T-helper 1 cell (primary cell): ENCODE data around the gene AP5Z1.

Experiments
- DNase-seq, 5 donors: peaks; one replicate each; pipeline ENCODE4 v3.0.0-alpha.2; 2012 to 2020

Gene AP5Z1

DNA sequence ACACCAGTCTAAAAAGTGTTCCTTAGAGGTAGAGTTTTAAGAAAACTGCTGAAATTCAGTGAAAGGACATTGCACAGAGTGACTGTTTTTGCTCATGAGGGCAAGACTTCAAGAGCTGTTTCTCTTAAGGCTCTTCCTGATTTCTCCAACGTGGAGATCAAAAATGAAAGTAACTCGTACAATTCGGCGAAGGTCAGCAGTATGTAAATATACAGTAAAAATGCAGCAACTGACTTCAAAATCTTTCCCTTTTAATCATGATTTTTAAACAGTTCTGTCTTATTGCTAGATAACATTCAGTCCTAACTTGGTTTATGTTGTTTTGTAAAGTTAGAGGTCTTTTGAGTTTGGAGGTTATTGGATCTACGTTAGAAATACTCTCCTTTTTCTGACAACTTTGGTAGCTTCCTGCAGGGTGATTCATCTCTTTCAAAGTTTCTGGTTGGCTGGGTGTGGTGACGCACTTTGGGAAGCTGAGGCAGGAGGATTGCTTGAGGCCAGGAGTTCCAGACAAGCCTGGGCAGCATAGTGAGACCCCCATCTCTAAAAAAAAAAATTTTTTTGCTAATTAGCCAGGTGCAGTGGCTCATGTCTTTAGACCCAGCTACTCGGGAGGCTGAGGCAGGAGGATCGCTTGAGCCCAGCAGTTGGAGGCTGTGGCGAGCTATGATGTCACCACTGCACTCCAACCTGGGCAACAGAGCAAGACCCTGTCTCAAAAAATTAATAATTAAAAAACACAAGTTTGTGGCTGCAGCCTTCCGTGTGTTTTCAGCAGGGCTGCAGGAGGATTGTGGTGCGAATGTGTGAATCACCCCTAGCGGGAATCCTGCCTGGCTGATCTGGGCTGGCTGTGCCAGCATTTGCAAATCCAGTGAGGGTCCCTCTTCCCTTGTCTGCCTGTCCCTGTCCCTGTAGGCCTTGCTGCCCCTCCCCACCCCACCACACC, 29.2 kb upstream of the AP5Z1 start:
- DNase-seq: peak in 1 of 5 donors; percentile 79

DNA sequence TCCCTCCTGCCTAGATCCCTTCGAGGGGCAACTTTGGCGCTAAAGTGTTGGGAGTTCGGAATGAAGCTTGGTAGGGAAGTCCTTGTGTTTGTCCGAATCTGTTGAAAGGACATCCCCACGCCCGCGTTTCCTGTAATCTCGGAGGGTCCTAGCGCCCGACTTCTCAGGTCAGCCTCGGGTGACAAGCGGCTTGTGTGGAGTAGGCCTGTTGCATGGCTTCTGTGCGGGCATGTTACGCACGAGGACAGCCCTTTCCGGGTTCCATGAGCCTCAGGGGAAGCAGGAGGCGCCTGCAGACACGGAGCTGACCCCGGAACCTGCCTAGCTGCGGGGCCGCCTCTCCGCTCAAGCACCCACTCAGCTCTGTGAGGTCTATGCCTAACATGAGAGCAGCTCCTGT, 28.4 kb upstream of the AP5Z1 start:
- no peak for DNase-seq

DNA sequence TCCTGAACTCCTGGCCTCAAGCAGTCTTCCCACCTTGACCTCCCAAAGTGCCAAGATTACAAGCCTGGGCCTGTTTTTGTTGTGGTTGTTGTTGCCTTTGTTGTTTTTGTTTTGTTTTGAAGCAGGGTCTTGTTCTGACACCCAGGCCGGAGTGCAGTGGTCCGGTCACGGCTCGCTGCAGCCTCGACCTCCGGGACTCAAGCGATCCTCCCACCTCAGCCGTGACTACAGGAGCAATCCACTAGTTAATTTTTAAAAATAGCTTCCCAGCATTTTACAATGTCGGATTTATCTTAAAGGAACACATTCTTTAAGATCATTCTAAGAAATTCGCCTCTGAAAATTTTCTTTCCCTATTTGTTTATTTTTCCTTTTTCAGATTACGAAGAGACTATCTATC, 27.7 kb upstream of the AP5Z1 start:
- DNase-seq: no peak

DNA sequence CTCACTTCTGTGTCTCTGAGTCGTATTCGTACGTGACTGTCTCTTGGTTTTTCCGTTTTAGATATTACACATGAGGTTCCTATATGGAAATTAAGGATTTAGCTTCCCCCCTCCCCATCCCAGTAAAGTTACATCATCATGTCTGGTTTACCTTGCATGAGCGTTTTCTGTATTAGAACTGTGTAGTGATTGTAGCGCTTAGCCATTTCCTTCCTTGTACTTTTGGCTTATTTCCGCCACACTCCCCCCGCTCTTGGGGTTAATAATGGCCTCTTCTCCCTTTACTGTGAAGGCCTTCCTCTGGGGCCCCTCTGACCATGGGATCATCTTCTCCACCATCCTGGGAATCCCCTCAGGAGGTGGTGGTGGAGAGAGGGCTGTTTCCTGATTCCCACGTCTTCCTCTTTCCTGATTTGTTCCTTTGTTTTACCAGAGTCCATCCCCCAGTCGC, 27.2 kb upstream of the AP5Z1 start:
- no peak for DNase-seq

DNA sequence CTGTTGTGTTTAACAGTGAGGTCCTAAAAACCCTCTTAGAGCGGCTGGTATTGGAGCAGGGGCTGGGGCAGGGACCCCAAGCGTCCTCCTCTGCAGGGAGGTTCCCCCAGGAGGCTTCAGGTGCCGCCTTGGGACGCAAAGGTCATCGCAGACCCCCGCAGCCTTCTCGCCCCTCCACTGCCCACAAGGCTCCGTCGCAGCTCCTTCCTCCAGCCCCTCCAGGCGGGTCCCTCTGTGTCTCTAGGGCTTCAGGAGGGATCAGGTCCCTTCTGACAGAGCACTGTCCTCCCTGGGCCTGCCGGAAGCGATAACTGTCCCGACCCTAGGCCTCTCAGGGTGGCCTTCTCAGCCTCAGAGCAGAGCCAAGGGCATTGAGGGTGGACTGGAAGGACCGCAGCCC, 26.1 kb upstream of the AP5Z1 start:
- no peak for DNase-seq

DNA sequence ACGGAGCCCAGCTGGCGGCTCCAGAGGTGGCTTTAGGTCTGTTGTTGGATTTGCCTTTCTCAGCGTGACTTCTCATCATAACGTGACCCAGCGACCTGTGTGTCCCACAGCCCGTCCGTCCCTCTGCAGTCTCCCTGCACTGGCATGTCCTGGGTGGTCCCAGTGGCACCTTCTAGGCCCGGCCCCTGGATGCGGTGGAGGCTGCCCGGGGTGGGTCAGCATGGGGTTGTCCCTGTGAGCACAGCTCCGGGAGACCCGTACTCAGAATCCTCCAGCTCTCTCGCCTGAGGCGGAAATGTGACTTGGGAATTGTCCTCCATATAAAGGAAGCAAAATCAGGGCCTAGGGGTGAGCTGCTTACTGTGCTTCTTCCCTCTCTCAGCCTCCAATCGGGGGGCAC, 25.6 kb upstream of the AP5Z1 start:
- no peak for DNase-seq

DNA sequence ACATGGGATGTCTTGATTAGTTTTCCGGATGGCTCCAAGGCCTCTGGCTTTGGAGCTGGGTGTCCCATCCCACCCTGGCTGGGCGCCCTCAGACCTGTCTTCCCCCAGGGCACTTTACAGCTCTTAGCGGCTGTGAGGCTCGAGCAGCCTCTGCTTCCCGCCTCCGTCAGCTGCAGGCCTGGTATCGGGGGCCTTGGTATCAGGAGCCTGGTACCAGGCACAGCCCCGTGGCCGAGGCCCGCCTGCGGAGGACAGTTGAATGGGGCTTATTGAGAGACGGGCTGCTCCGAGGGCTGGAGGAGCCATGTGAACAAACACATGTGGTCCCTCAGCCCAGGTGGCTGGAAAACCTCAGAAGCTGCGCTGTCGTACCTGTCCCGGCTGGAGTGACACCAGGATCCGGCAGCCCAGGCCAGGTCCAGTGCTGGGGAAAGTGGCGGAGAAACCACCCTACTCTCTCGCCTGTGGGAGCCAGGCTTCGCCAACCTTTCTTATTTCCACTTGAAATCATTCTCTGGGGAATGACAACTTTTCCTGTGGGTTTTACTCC, 23.9 kb upstream of the AP5Z1 start:
- no peak for DNase-seq

DNA sequence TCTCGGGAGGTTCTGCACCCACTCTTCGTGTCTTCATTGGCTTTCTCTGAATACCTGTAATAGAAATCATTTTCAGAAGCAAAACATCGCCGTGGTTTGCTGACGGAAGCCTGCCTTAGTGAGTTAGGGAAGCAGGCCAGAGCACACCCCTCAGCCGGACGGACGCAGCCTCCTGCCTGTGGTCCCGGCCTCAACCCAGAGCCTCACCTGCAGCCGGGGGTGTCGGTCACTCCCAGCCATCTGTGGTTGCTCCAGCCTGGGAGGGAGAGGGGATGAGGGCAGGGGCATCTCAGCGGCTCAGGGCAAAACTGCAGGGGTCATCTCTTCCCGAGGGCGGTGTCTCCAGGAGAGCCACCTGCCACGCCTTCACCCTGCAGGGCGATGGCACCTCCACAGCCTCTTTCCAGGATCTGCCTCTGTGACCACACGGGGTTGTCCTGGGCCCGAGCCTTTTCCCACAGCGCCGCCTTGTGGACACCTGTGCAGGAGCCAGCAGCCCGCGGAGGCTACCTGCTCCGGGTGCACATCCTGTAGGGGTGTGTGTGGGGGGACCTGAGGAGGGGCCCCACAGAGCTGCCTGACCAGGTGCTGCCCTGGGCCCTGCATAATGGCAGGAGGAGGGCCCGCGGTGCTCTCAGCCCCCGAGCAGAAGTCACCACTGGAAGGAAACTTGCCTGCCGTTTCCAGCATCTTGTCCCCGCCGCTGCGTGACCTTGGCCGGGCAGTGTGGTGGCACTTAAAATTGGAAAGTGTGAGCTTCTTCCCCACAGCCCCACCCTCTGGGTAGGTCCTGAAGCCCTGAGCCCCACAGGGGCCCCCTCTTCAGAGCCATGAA, 21.6 kb upstream of the AP5Z1 start:
- peak; percentile 69 to 86 (median 77) for DNase-seq

DNA sequence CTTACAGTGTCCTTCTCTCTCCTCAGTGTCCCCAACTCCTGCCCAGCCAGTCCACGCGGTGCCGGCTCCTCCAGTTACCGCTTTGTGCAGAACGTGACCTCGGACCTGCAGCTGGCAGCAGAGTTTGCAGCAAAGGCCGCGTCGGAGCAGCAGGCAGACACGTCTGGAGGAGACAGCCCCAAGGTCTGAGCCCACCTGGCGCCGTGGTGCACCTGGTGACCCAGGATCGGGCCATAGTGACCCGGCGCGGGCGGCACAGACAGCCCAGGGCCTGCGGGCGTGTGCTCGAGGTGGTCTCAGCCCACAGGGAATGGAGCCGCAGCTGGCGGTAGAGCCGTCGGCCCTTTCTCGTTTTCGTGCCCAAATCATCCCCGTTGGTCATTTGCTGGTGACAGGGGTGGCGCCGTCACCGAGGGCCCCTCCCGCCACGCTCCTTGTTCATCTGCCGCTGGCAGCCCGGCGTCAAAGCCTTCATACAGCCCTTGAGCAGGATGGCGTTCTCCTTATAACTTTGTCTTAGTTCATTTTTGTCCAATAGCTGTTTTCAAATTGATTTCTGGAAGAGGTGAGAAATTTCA, 20.9 kb upstream of the AP5Z1 start:
- DNase-seq: no peak

DNA sequence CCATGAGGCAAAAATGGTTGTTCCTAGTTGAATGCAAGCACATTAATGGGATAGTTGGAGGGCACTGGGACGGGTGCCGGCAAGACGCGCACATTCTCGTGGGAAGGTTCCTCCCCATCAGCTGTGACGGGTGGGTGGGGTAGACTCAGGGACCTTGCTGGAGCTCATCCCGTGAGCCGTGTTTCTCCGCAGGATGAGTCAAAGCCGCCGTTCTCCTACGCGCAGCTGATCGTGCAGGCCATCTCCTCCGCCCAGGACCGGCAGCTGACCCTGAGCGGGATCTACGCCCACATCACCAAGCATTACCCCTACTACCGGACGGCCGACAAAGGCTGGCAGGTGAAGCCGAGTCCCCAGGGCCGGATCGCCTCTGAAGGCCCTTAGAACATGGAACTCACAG, 20.4 kb upstream of the AP5Z1 start:
- no peak for DNase-seq

DNA sequence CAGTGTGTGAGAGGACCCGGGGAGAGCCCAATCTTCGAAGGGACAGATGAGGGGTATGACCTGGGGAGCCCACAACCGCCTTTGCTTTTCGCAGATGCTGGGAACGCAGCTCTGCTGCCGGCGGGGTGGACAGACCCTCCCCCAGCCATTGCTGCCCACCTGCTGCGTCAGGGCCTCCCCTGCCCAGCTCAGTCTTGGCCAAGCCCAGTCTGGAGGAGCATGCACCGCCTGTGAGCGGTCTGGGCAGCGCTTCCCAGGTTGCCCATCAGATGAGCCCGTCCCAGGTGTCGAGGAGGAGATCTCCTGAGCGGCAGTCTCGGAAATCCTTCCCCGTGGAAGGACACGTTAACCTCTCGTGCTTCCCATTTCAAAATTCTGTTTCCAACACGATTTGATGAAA, 17.3 kb upstream of the AP5Z1 start:
- no peak for DNase-seq

DNA sequence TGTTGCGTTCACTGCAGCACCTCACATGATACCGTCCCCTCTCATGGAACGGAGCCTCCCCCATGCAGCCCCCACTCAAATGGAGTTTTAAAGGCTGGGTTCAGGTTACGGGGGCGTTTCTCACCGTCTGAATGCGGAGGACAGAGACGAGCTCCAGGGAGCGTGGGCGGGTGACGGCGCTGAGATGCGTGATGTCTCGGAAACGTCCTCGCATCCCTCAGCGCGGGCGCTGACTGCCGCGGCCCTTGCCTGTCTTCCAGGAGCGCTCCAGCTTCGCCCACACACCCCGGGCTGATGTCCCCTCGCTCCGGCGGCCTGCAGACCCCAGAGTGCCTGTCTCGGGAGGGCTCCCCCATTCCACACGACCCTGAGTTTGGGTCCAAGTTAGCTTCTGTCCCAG, 16.6 kb upstream of the AP5Z1 start:
- no peak for DNase-seq

DNA sequence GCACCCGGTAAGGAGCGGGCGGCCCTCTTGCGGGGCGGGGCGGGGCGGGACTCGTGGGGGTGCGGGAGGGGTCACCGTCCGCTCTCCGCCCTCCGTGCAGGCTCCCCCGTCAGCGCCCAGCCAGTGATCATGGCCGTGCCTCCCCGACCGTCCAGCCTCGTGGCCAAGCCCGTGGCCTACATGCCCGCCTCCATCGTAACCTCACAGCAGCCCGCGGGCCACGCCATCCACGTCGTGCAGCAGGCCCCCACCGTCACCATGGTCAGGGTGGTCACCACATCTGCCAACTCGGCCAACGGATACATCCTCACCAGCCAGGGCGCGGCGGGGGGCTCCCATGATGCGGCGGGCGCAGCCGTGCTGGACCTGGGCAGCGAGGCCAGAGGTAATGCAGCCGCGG, 16.2 kb upstream of the AP5Z1 start:
- DNase-seq: no peak

DNA sequence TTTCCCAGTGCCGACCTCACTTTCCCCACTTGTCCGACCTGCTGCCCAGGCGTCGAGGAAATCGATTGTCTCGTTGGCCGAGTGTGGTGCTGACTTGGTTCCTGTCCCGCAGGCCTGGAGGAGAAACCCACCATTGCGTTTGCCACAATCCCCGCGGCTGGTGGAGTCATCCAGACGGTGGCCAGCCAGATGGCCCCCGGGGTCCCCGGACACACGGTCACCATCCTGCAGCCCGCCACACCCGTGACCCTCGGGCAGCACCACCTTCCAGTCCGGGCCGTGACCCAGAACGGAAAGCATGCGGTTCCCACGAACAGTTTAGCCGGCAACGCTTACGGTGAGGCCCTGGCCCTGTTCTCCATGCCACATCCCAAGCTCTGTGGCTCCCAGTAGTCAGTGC, 14.5 kb upstream of the AP5Z1 start:
- no peak for DNase-seq

DNA sequence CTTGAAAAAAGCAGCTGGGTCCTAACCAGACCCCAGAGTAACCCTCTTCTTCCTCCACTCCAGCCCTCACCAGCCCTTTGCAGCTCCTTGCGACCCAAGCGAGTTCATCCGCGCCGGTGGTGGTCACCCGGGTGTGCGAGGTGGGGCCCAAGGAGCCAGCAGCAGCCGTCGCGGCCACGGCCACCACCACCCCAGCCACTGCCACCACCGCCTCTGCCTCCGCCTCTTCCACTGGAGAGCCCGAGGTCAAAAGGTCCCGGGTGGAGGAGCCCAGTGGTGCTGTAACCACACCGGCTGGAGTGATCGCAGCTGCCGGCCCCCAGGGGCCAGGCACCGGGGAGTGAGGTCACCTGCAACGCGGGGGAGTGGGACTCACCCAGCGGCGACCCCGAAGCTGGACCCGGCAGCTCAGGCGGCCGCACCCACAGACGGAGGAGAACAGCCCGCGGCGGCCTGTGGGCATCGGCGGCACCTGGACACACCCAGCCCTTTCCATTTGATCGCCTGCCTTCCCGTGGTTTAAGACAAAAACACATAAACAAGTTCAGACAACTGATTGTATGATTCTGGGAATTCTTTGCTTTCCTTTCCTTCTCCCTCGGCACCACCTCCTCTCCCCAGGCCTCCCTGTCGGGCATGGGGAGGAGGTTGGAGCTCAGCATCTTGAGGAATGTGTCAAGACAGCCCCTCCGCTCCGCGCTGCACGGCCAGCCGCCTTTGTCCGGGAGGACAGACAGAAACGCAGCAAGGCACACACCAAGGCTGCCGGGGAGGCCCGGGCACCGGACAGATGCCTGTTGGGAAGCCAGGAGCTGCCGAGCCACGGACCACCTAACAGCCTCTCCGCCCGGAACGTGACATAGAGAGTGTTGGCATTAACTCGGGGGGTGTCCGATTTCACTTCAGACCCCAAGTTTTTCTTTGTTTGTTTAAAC, 13.0 kb upstream of the AP5Z1 start:
- DNase-seq: no peak

DNA sequence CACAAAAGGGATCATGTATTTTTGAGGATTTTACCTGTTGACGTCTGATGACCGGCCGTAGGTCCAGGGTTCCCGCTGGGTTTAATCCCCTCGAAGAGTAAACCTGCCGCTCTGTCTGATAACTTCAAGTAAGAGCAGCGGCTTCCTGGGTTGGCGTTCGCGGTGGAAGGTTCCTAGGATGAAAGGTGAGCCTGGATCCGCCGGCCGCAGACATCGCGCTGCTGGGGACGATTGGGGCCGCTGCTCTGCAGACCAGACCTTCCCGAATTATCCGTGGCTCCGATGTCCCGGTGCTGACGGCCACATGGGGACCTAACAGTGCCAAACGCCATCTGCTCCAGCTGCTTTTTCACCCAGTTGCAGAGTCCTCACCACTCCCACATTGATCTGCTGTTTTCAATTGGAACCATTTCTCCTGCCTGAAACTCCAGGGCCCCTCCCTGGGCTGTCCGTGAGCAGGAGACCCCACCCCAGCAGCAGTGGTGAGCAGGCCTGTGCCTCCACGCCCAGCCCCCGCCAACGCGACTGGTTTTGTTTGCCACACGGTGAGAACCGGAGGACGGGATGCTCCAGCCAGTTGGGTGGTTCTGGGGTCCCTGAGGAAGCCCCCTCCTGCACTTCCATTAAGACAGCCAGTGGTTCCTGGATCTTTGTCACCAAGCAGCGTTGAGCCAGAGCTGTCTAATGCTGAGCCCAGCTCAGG, 12.2 kb upstream of the AP5Z1 start:
- DNase-seq: no peak

DNA sequence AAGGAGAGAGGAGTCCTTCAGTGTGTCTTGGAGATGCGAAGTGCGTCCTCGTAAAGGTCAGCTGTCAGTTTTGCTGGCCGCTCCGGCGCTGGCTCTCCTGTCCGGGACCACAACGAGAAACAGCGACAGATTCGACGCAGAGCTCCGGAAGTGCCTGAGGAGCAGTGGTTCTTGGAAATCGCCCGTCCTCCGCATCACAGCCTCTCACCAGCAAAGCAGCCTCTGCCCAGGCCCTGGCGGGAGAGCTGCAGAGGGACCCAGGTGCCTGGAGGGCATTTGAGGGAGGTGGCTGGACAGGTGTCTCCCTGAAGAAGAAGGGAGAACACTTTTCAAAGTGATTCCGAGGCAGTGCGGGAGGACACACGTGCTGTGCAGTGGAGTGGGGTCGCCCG, 11.6 kb upstream of the AP5Z1 start:
- DNase-seq: no peak

DNA sequence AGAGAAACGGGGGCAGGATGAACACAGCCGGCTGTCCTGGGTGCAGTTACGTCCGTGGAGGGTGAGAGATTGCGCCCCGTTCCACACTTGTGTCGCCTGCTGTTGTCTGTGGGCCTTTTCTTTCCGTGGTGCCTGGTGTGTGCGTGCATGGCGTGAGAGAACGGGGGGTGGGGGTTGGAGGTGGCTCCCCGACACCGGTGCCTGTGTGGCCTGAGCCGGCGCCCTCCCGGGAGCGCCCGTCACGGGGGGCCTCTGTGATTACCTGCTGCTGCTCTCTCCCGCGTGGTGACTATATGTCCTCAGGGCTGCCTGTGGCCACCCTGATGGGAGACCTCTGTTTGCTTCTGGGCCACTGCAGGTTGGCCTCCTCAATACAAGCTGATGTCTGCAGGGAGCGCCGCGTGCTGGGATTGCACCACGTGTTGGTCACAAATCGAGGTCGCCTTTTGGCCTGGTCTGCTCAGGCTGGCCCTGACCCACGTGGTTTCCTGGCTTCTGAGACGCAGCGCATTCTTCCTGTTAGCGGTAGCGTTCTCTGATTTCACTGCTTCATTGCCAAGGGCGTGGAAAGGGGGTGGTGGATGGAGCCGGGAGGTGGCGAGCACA, 10.9 kb upstream of the AP5Z1 start:
- DNase-seq: no peak

DNA sequence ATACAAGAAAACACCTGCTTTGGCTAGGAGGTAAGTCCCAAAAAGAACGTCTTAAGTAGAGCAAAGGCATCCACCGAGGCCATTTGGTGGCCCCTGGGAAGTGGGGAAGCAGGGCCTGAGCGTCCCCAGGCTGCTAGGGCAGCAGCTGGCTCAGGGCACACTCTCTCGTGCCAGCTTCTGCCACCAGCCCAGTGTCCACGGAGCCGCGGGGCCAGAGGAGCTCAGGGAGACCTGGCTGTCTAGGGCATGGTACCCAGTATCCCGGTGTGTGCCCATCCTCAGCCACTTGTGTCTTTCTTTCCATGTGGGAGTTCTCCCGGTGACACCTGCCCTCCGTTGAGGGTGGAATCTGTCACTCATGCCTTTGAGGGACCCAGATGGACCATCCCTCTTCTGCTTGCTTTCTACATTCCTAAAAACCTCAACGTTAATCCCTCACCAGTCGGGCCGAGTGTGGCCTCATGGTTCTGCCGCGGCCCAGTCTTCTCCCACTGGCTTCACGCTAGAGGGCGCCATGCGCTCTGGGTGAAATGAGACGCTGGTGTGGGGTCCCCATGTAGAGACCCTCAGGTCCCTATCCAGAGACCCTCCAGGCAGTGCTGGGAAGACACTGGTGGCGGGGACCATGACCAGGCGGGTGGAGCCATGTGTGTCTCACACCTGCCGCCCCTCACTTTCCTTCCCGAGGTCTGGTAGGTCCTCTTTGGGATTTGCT, 9.5 kb upstream of the AP5Z1 start:
- no peak for DNase-seq
